CD8-positive, alpha-beta memory T cell (primary cell): ENCODE data around the gene FTH1. TPM values are rescaled to one million over a fixed set of nuclear protein-coding genes. Genes with fewer than 3 reads are reported as not detected.
A peak's percentile ranks its signal among the peaks of the same experiment; 100 is the strongest.

Experiments used
- CTCF ChIA-PET: fragments of 350-600 bp; sonication (Branson Sonifier 250); formaldehyde crosslinking; loops from one replicate; lab custom pipeline; 2021; ENCODE audit warnings: antibody characterized with exemption; lab: Charles Lee
- POLR2A ChIA-PET: fragments of 350-600 bp; sonication (Branson Sonifier 250); formaldehyde crosslinking; loops from one replicate; lab custom pipeline; 2021; ENCODE audit warnings: antibody characterized with exemption; lab: Charles Lee
- DNase-seq, 5 donors: peaks; one replicate each; pipeline versions ENCODE4 v3.0.0 to v3.0.0-alpha.2; 2020 to 2022; ENCODE audit warnings: mixed read lengths in 1 of 5
- H3K27ac ChIP-seq: one replicate; pipeline ENCODE4 v1.7.0; 2013; ENCODE audit warnings: low read depth, mild to moderate bottlenecking, low read length, moderate library complexity
- H3K27me3 ChIP-seq: 2 replicates; pipeline ENCODE4 v1.7.0; 2013; ENCODE audit warnings: low read length, mild to moderate bottlenecking; ENCODE audit not compliant: insufficient read depth, poor library complexity, severe bottlenecking
- H3K36me3 ChIP-seq: 2 replicates; pipeline ENCODE4 v1.7.0; 2013; ENCODE audit warnings: mild to moderate bottlenecking, low read length, moderate library complexity; ENCODE audit not compliant: insufficient read depth
- H3K4me1 ChIP-seq: 2 replicates; pipeline ENCODE4 v1.7.0; 2013; ENCODE audit warnings: mild to moderate bottlenecking, low read length, moderate library complexity; ENCODE audit not compliant: insufficient read depth
- H3K4me3 ChIP-seq: 2 replicates; pipeline ENCODE4 v1.7.0; 2013; ENCODE audit warnings: mild to moderate bottlenecking, low read length
- H3K9me3 ChIP-seq: 2 replicates; pipeline ENCODE4 v1.7.0; 2013; ENCODE audit warnings: mild to moderate bottlenecking, low read length
- H3K27ac Mint-ChIP-seq, 8 donors: one replicate each; pipeline ENCODE4 v1.8.0; 2020 to 2021; ENCODE audit warnings: mixed read lengths in 8 of 8, mild to moderate bottlenecking in 6 of 8, inconsistent platforms in 3 of 8, moderate library complexity in 3 of 8
- H3K27me3 Mint-ChIP-seq, 2 donors: one replicate each; pipeline ENCODE4 v1.8.0; 2020 to 2021; ENCODE audit warnings: mixed read lengths in 2 of 2, mild to moderate bottlenecking in 1 of 2, moderate library complexity in 1 of 2
- H3K36me3 Mint-ChIP-seq, 3 donors: one replicate each; pipeline ENCODE4 v1.8.0; 2020 to 2021; ENCODE audit warnings: mixed read lengths in 3 of 3, inconsistent platforms in 1 of 3, mild to moderate bottlenecking in 1 of 3
- H3K4me1 Mint-ChIP-seq, 3 donors: one replicate each; pipeline ENCODE4 v1.8.0; 2020 to 2021; ENCODE audit warnings: mixed read lengths in 3 of 3, inconsistent platforms in 1 of 3, mild to moderate bottlenecking in 1 of 3
- H3K4me3 Mint-ChIP-seq, 7 donors: one replicate each; pipeline ENCODE4 v1.8.0; 2020 to 2021; ENCODE audit warnings: mixed read lengths in 7 of 7, mild to moderate bottlenecking in 6 of 7, moderate library complexity in 4 of 7, inconsistent platforms in 2 of 7
- H3K9me3 Mint-ChIP-seq, 5 donors: one replicate each; pipeline ENCODE4 v1.8.0; 2020 to 2022; ENCODE audit warnings: mixed read lengths in 5 of 5, mild to moderate bottlenecking in 3 of 5, moderate library complexity in 2 of 5, inconsistent platforms in 1 of 5
- polyA plus RNA-seq: library from polyadenylated mRNA; unstranded; fragments of 300-500 nt; fragmentation: Illumina TruSeq; gene quantifications from one replicate; pipeline ENCODE4 v1.2.3, GENCODE V29; 2021
- total RNA-seq, 2 experiments: library from RNA; stranded (reverse); gene quantifications; one replicate each; pipeline ENCODE4 v1.2.3, GENCODE V29; 2021

FTH1 gene
- total and polyA plus RNA-seq, 3 experiments from 2014 or later, result 490 to 2,741 (median 506) TPM

- no peak overlapping the region for H3K27ac Mint-ChIP-seq
Observed at GRCh38 chr11:61946894-61947293, 20.5 kb downstream of the FTH1 start.

GRCh38 chr11:61945191-61945590 is 22.2 kb downstream of the FTH1 start:
- H3K27ac Mint-ChIP-seq, result no peak overlapping the region
- no peaks in the 10 kb centered on the region for H3K4me1 ChIP-seq
- H3K27me3 Mint-ChIP-seq, result peaks cover 4 to 14% of the 10 kb centered on the region in 2 donors
- H3K4me1 Mint-ChIP-seq, result no peaks in the 10 kb centered on the region
- ChIA-PET CTCF (interaction anchor here (1.0 to 6.8 kb wide), 3 partner anchors 46 to 148 kb away, joined by 4 to 45 read pairs (median 5); no protein-coding TSS in a partner anchor), POLR2A (no interaction called here)
- H3K27ac ChIP-seq, result no peak overlapping the region
- no peak overlapping the region for H3K4me3 Mint-ChIP-seq
- H3K9me3 Mint-ChIP-seq, result no peaks in the 10 kb centered on the region
- H3K9me3 ChIP-seq, result no peaks in the 10 kb centered on the region
- no peak overlapping the region for H3K4me3 ChIP-seq
- no peak for DNase-seq
- H3K36me3 Mint-ChIP-seq, result no peaks in the 10 kb centered on the region
- no peaks in the 10 kb centered on the region for H3K27me3 ChIP-seq
- no peaks in the 10 kb centered on the region for H3K36me3 ChIP-seq

More at GRCh38 chr11:61946894-61947293, 20.5 kb downstream of the FTH1 start:
- CTCF ChIA-PET, result interaction anchor here (0.6 to 6.8 kb wide), 20 partner anchors 7 to 161 kb away, joined by 3 to 45 read pairs (median 5); no protein-coding TSS in a partner anchor
- Histone ChIP-seq H3K4me3 (no peak overlapping the region), H3K36me3 (no peaks in the 10 kb centered on the region), H3K4me1 (no peaks in the 10 kb centered on the region), H3K9me3 (no peaks in the 10 kb centered on the region), H3K27me3 (no peaks in the 10 kb centered on the region), H3K27ac (no peak overlapping the region)
- no peaks in the 10 kb centered on the region for H3K4me1 Mint-ChIP-seq
- POLR2A ChIA-PET, result interaction anchor here (0.5 to 0.8 kb wide), 2 partner anchors 150 to 919 kb away, joined by 3 to 4 read pairs; no protein-coding TSS in a partner anchor
- H3K4me3 Mint-ChIP-seq, result no peak overlapping the region
- H3K27me3 Mint-ChIP-seq, result peaks cover 4 to 11% of the 10 kb centered on the region in 2 donors
- no peaks in the 10 kb centered on the region for H3K9me3 Mint-ChIP-seq
- DNase-seq, result no peak
- no peaks in the 10 kb centered on the region for H3K36me3 Mint-ChIP-seq

- Mint-ChIP-seq H3K4me1 (no peaks in the 10 kb centered on the region), H3K4me3 (no peak overlapping the region), H3K27ac (peak overlapping the region in 1 of 8 donors; percentile 35), H3K9me3 (peaks cover 4 to 22% (median 16%) of the 10 kb centered on the region in 5 donors), H3K27me3 (peaks cover 20 to 31% of the 10 kb centered on the region in 2 donors), H3K36me3 (peaks cover 0 to 6% (median 3%) of the 10 kb centered on the region in 3 donors)
- Histone ChIP-seq H3K9me3 (no peaks in the 10 kb centered on the region), H3K36me3 (no peaks in the 10 kb centered on the region), H3K27me3 (no peaks in the 10 kb centered on the region), H3K4me1 (no peaks in the 10 kb centered on the region), H3K4me3 (no peak overlapping the region), H3K27ac (no peak overlapping the region)
- DNase-seq, result no peak
- POLR2A ChIA-PET, result no interaction called here
- CTCF ChIA-PET, result no interaction called here
Observed at GRCh38 chr11:61940466-61940865, 27.0 kb downstream of the FTH1 start.

GRCh38 chr11:61935861-61936260 is 31.6 kb downstream of the FTH1 start:
- no peak overlapping the region for H3K4me3 Mint-ChIP-seq
- H3K27ac Mint-ChIP-seq, result no peak overlapping the region
- ChIA-PET CTCF (no interaction called here), POLR2A (no interaction called here)
- Histone ChIP-seq H3K4me3 (no peak overlapping the region), H3K27me3 (peaks cover 4% of the 10 kb centered on the region), H3K27ac (no peak overlapping the region), H3K4me1 (no peaks in the 10 kb centered on the region), H3K9me3 (no peaks in the 10 kb centered on the region), H3K36me3 (no peaks in the 10 kb centered on the region)
- peaks cover 0 to 16% (median 3%) of the 10 kb centered on the region in 3 donors for H3K36me3 Mint-ChIP-seq
- no peak for DNase-seq
- H3K4me1 Mint-ChIP-seq, result no peaks in the 10 kb centered on the region
- H3K9me3 Mint-ChIP-seq, result peaks cover 10 to 37% (median 22%) of the 10 kb centered on the region in 5 donors
- H3K27me3 Mint-ChIP-seq, result peaks cover 22 to 56% of the 10 kb centered on the region in 2 donors

- H3K9me3 Mint-ChIP-seq, result peaks cover 5 to 17% (median 8%) of the 10 kb centered on the region in 5 donors
- no peak overlapping the region for H3K4me3 Mint-ChIP-seq
- H3K27ac Mint-ChIP-seq, result no peak overlapping the region
- ChIA-PET POLR2A (no interaction called here), CTCF (interaction anchor here (1.3 kb wide), 1 partner anchor 32 kb away, joined by 4 read pairs; no protein-coding TSS in a partner anchor)
- DNase-seq, result no peak
- no peaks in the 10 kb centered on the region for H3K36me3 ChIP-seq
- no peaks in the 10 kb centered on the region for H3K4me1 Mint-ChIP-seq
- peaks cover 0 to 12% (median under 1%) of the 10 kb centered on the region in 3 donors for H3K36me3 Mint-ChIP-seq
- H3K27ac ChIP-seq, result no peak overlapping the region
- peaks cover 17 to 37% of the 10 kb centered on the region in 2 donors for H3K27me3 Mint-ChIP-seq
- H3K4me3 ChIP-seq, result no peak overlapping the region
- H3K27me3 ChIP-seq, result peaks cover 5% of the 10 kb centered on the region
- H3K9me3 ChIP-seq, result no peaks in the 10 kb centered on the region
- H3K4me1 ChIP-seq, result no peaks in the 10 kb centered on the region
Observed at GRCh38 chr11:61930933-61931332, 36.5 kb downstream of the FTH1 start.

- H3K27me3 ChIP-seq, result peaks cover 5% of the 10 kb centered on the region
Observed at GRCh38 chr11:61928606-61929005, 38.8 kb downstream of the FTH1 start.

GRCh38 chr11:61927501-61927900 is 39.9 kb downstream of the FTH1 start:
- H3K4me1 Mint-ChIP-seq, result no peaks in the 10 kb centered on the region
- CTCF ChIA-PET, result interaction anchor here (2.2 kb wide), 1 partner anchor 20 kb away, joined by 8 read pairs; no protein-coding TSS in a partner anchor
- no peaks in the 10 kb centered on the region for H3K9me3 Mint-ChIP-seq
- H3K27ac Mint-ChIP-seq, result peak overlapping the region in 1 of 8 donors; percentile 24
- POLR2A ChIA-PET, result no interaction called here
- no peak for DNase-seq
- no peak overlapping the region for H3K4me3 ChIP-seq
- no peaks in the 10 kb centered on the region for H3K36me3 Mint-ChIP-seq
- no peaks in the 10 kb centered on the region for H3K4me1 ChIP-seq
- no peaks in the 10 kb centered on the region for H3K9me3 ChIP-seq
- peaks cover 5% of the 10 kb centered on the region for H3K27me3 ChIP-seq
- H3K36me3 ChIP-seq, result no peaks in the 10 kb centered on the region
- H3K27ac ChIP-seq, result no peak overlapping the region
- peaks cover 19 to 29% of the 10 kb centered on the region in 2 donors for H3K27me3 Mint-ChIP-seq
- no peak overlapping the region for H3K4me3 Mint-ChIP-seq

More at GRCh38 chr11:61928606-61929005, 38.8 kb downstream of the FTH1 start:
- Mint-ChIP-seq H3K4me3 (no peak overlapping the region), H3K9me3 (peaks cover 3 to 7% (median 5%) of the 10 kb centered on the region in 5 donors), H3K27ac (no peak overlapping the region), H3K4me1 (no peaks in the 10 kb centered on the region), H3K27me3 (peaks cover 18 to 28% of the 10 kb centered on the region in 2 donors), H3K36me3 (peaks cover 0 to 6% (median 0%) of the 10 kb centered on the region in 3 donors)
- Histone ChIP-seq H3K27ac (no peak overlapping the region), H3K9me3 (no peaks in the 10 kb centered on the region), H3K4me3 (no peak overlapping the region), H3K4me1 (no peaks in the 10 kb centered on the region), H3K36me3 (no peaks in the 10 kb centered on the region)
- DNase-seq, result no peak
- POLR2A ChIA-PET, result interaction anchor here (0.7 kb wide), 1 partner anchor 1129 kb away, joined by 3 read pairs; no protein-coding TSS in a partner anchor
- CTCF ChIA-PET, result interaction anchor here (0.9 to 2.2 kb wide), 4 partner anchors 9 to 31 kb away, joined by 3 to 8 read pairs (median 4); no protein-coding TSS in a partner anchor

GRCh38 chr11:61926235-61926634 is 41.2 kb downstream of the FTH1 start:
- no peaks in the 10 kb centered on the region for H3K9me3 Mint-ChIP-seq
- DNase-seq, result no peak
- peaks cover 22 to 29% of the 10 kb centered on the region in 2 donors for H3K27me3 Mint-ChIP-seq
- no peaks in the 10 kb centered on the region for H3K36me3 Mint-ChIP-seq
- H3K27ac ChIP-seq, result no peak overlapping the region
- no peaks in the 10 kb centered on the region for H3K9me3 ChIP-seq
- no peaks in the 10 kb centered on the region for H3K4me1 ChIP-seq
- no peak overlapping the region for H3K4me3 ChIP-seq
- H3K27me3 ChIP-seq, result peaks cover 5% of the 10 kb centered on the region
- ChIA-PET CTCF (interaction anchor here (1.9 kb wide), 1 partner anchor 29 kb away, joined by 5 read pairs; no protein-coding TSS in a partner anchor), POLR2A (no interaction called here)
- H3K36me3 ChIP-seq, result no peaks in the 10 kb centered on the region
- no peaks in the 10 kb centered on the region for H3K4me1 Mint-ChIP-seq
- no peak overlapping the region for H3K4me3 Mint-ChIP-seq
- H3K27ac Mint-ChIP-seq, result no peak overlapping the region
